ENCODE data around the gene DOK7. TPM values are rescaled to one million over a fixed set of nuclear protein-coding genes. Genes with fewer than 3 reads are reported as not detected.

Gene DOK7
- polyA plus RNA-seq, 1 experiment = not detected

DNA sequence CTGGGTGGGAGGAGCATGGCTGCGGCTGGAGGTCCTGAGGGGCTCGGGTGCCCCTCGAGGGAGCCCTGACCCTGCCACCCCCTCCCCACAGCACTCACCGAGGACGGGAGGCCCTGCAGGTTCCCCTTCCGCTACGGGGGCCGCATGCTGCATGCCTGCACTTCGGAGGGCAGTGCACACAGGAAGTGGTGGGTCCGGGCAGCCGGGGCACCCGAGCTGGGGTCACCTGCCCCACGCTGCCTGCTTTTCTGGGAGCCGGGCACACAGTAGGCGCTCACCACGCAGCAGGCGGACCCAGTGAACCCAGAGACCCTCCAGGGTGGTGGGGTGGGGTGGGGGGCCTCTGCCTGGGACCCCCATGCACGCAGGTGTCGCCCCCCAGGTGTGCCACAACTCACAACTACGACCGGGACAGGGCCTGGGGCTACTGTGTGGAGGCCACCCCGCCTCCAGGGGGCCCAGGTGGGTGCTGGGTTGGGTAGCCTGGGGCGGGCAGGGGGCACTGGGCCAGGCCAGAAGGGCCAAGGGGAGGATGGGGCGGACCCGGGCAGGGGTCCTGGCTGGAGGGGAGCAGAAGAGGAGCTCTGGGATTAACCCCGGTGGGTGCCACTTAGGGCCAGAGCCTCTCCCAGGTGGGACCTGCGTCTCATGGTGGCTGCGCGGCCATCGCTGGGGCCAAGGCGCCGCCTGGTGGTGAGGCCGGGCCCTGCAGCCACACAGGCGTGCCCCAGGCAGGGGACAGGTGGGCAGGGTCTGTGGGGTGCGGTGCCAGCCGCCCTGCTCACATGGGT, 20.0 kb upstream of the DOK7 start:
- TF ChIP-seq, protein P1, sequence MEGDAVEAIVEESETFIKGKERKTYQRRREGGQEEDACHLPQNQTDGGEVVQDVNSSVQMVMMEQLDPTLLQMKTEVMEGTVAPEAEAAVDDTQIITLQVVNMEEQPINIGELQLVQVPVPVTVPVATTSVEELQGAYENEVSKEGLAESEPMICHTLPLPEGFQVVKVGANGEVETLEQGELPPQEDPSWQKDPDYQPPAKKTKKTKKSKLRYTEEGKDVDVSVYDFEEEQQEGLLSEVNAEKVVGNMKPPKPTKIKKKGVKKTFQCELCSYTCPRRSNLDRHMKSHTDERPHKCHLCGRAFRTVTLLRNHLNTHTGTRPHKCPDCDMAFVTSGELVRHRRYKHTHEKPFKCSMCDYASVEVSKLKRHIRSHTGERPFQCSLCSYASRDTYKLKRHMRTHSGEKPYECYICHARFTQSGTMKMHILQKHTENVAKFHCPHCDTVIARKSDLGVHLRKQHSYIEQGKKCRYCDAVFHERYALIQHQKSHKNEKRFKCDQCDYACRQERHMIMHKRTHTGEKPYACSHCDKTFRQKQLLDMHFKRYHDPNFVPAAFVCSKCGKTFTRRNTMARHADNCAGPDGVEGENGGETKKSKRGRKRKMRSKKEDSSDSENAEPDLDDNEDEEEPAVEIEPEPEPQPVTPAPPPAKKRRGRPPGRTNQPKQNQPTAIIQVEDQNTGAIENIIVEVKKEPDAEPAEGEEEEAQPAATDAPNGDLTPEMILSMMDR (IDR thresholded peaks at IDR 0.05; ENCODE audit: insufficient read depth, low read depth, low read length) = peak; percentile 98
- H3K36me3 ChIP-seq (ENCODE audit: control insufficient read depth, insufficient read depth, low read length) = no peaks in the 10 kb centered on the region
- POLR2A ChIA-PET = no interaction called here
- no peak for DNase-seq (ENCODE audit: low read depth)
- CTCF ChIA-PET = interaction anchor here (0.6 to 11.9 kb wide), 23 partner anchors 7 to 338 kb away, joined by 3 to 154 read pairs (median 4); no protein-coding TSS in a partner anchor
- H3K27me3 ChIP-seq (ENCODE audit: control insufficient read depth, insufficient read depth, low read length) = no peaks in the 10 kb centered on the region
- no peak overlapping the region for H3K4me3 ChIP-seq (ENCODE audit: low read depth, low read length)

DNA sequence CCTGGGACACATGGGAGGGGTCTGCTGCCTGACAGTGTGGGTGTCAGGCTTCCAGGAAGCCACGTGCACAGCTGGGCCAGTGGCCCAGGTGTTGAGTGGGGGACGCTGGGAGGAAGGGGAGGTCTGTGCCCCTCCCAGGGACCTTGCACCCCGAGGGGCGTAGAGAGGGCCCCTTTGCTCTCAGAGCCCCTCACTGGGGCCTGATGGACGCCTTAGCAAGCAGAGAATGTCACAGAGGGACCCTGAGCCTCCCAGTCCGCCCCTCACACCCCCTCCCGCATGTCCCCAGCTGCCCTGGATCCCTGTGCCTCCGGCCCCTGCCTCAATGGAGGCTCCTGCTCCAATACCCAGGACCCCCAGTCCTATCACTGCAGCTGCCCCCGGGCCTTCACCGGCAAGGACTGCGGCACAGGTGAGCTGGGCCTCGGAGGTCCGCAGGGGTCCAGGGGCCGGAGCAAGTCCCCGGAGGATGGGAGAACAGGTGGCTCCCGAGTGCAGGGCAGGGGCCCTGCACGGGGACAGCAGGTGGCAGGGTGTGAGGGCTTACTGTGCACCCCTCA, 19.3 kb upstream of the DOK7 start:
- POLR2A ChIA-PET = no interaction called here
- TF ChIP-seq, protein P1 (IDR thresholded peaks at IDR 0.05; ENCODE audit: insufficient read depth, low read depth, low read length) = no peak
- H3K27me3 ChIP-seq (ENCODE audit: control insufficient read depth, insufficient read depth, low read length) = no peaks in the 10 kb centered on the region
- DNase-seq (ENCODE audit: low read depth) = no peak
- CTCF ChIA-PET = interaction anchor here (0.6 to 11.9 kb wide), 23 partner anchors 8 to 337 kb away, joined by 3 to 154 read pairs (median 3); no protein-coding TSS in a partner anchor
- H3K4me3 ChIP-seq (ENCODE audit: low read depth, low read length) = no peak overlapping the region
- H3K36me3 ChIP-seq (ENCODE audit: control insufficient read depth, insufficient read depth, low read length) = no peaks in the 10 kb centered on the region

DNA sequence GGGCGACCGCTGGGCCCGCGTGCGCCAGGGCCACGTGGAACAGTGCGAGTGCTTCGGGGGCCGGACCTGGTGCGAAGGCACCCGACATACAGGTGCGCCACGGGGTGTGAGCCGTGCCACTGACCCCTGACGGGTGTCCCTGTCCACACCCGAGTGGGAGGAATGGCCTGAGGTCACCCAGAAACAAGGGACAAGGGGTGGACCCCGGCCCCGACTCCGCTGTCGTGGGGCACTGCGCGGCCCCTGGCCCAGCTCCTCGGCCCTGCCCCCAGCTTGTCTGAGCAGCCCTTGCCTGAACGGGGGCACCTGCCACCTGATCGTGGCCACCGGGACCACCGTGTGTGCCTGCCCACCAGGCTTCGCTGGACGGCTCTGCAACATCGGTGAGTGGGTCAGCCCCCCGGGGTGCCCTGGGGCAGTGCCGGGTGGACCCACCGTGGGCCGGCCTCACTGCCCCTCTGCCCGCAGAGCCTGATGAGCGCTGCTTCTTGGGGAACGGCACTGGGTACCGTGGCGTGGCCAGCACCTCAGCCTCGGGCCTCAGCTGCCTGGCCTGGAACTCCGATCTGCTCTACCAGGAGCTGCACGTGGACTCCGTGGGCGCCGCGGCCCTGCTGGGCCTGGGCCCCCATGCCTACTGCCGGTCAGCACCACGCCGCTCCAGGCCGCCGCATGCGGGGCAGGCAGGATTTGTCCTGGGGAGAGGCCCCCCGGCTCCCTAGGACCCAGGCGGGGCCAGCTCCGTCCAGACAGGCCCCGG, 18.6 kb upstream of the DOK7 start:
- ChIA-PET POLR2A (no interaction called here), CTCF (interaction anchor here (0.6 to 11.9 kb wide), 17 partner anchors 9 to 337 kb away, joined by 3 to 154 read pairs (median 3); no protein-coding TSS in a partner anchor)
- Histone ChIP-seq H3K36me3 (ENCODE audit: control insufficient read depth, insufficient read depth, low read length) (no peaks in the 10 kb centered on the region), H3K4me3 (ENCODE audit: low read depth, low read length) (no peak overlapping the region), H3K27me3 (ENCODE audit: control insufficient read depth, insufficient read depth, low read length) (no peaks in the 10 kb centered on the region)
- TF ChIP-seq, protein P1 (IDR thresholded peaks at IDR 0.05; ENCODE audit: insufficient read depth, low read depth, low read length) = no peak
- no peak for DNase-seq (ENCODE audit: low read depth)

DNA sequence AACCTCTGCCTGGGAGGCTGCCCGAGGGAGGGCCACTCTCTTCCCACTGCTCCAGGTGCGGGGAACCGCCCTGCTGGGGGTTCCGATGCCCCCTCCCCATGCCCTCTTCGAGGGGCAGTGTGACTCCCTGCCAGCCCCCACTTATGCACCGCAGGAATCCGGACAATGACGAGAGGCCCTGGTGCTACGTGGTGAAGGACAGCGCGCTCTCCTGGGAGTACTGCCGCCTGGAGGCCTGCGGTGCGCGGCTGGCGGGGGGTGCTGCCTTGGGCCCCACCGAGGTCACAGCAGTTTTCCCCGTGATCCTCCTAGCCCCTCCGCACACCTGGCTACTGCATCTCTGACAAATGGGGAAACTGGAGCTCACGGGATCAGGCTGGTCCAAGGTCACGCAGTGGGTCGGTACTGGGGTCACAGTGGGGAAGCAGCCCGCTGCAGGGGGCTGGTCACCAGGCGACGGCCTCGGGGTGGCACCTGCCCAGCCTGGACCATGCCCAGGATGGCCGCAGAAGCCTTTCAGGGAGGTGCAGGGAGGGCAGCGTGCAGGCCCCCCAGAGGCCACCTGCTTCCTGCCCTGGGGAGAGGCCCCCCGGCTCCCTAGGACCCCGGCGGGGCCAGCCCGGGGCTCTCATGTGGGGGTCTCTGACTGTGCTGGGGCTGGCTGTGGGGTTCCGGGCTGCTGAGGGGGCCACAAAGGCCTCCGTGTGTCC, 17.8 kb upstream of the DOK7 start:
- ChIA-PET CTCF (interaction anchor here (0.6 to 11.9 kb wide), 8 partner anchors 35 to 337 kb away, joined by 3 to 154 read pairs (median 3); no protein-coding TSS in a partner anchor), POLR2A (no interaction called here)
- no peaks in the 10 kb centered on the region for H3K36me3 ChIP-seq (ENCODE audit: control insufficient read depth, insufficient read depth, low read length)
- no peak for DNase-seq (ENCODE audit: low read depth)
- H3K4me3 ChIP-seq (ENCODE audit: low read depth, low read length) = no peak overlapping the region
- TF ChIP-seq, protein P1 (IDR thresholded peaks at IDR 0.05; ENCODE audit: insufficient read depth, low read depth, low read length) = no peak
- no peaks in the 10 kb centered on the region for H3K27me3 ChIP-seq (ENCODE audit: control insufficient read depth, insufficient read depth, low read length)

Measured in BJ (cell line).